Measurements from ENCODE around the gene FBXW7.

The FBXW7 gene

DNA sequence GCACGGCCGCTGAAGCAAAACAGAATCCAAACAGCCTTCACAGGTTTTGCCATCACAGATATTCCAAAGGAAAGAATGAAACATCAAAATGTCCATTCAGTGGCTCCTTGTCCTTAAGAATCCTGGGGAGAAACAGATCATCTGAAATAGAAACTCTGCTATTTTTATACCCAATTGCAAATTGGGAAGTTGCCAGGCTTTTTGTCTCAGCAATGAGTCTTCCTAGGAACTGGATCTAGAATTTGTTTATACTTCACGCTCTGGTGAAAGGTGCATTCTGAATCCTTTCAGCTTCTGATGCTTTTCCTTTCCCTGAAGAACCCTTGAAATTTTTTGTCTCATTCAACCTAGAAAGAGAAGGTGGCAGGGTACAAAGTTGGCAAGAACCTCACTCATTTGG is 218.9 kb downstream of the FBXW7 start:
- peak; percentile 87 for DNase-seq

DNA sequence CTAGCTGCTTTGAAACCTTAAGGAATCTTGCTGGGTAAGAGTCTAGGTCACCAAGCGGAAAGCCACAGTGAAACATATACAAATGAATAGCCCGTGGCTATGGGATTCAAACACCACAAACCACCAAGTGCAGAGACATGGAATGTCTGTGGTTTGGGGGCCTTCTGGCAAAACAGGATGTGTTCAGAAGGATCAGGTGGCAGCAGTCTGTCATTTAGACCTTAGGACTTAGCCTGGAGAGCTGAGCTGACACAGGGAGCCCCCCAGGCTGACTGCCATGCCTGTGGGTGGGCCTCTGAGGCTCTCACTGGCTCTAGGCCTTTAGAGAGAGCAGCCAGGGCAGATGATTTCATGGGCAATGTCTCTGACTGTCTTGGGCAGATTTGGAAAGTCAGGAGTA is 225.6 kb downstream of the FBXW7 start:
- no peak for DNase-seq

DNA sequence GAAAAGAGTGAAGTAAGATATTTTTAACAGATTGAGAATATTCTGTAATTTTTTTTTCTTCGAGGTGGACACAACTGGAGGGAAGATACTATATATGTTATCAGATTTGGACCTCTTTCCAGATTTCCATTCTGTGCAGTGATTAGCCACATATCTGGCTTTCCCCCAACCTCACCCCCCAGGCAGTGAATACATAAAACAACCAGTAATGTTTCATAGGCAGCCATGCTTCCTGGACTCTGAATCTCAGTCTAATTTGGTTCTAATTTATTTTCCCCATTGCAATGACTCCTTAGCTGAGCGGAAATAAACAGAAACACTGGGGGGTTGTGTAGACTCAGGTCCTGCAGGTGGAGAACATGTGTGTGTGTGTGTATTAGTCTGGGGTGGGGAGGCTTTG is 226.5 kb downstream of the FBXW7 start:
- DNase-seq = peak; percentile 33

DNA sequence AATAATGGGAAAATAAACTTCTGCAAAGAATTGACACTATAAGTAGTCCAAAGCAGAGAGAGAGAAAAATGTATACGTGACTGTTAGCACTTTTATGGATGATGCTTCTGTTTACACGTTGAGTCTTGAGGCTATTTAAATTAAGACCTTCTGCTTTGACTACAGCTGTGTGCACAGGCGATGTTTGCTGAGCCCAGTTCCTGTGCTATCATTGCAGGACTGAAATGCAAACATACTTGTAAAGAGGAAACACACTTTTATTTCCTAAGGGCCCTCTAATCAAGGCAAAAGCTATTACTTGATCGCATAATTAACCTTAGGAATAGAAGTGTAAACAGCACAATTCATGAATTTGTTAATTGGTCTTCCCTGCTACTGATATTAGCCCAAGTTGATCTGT is 226.9 kb downstream of the FBXW7 start:
- DNase-seq = peak; percentile 73

DNA sequence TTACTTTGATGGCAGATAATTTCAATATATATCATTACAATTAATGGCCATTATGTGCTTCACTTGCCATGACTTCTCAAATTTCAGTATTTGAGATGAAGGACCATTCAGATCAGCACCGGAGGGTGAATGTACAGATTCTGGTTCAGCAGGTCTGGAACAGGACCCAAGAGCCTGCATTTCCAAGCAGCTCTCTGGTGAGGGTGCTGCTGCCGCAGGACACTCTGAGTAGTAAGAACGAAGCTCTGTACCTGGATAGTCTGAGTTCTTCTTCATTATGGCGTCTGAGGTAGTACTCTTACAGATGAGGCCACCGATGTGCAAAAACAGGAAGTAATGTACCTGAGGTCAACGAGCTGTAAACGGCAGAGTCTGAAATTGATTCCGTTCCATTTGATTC is 228.2 kb downstream of the FBXW7 start:
- DNase-seq = peak; percentile 18

DNA sequence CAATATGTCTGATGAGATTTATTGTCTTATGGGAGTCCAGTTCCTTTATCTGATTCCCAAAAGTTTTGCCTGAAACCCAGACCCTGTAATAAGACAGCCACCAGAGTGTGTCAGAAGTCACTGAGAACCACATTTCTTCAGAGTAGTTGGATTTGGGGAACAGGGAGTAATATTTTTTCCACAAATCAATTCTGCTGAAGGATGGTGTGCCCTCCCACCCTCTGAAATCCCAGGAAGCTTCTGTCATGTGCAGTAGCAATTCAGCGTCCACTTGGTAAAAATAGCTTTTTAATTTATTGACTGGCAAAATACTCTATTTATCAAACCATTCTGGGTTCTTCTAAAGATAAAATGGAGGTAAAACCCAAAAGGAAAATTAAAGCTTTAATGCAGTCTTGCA is 229.4 kb downstream of the FBXW7 start:
- no peak for DNase-seq

DNA sequence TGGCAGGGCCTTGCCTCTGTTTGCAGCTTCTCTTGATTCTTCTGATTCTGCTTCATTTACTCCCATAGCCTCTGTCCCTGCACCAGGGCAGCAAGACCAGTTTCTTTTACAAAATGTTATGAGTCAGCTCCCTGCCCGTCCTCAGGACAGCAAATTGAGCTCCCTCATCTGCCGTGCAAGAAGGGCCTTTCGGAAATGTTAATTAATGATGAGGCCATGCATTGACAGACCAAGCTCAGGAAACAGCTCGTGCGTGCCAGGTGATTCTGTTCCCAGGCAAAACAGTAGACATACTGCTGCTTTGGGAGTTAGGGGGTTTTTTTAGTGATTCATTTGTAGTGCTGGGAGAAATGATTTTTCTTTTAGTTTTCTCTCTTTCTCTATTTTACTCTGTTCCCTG is 231.7 kb downstream of the FBXW7 start:
- no peak for DNase-seq

DNA sequence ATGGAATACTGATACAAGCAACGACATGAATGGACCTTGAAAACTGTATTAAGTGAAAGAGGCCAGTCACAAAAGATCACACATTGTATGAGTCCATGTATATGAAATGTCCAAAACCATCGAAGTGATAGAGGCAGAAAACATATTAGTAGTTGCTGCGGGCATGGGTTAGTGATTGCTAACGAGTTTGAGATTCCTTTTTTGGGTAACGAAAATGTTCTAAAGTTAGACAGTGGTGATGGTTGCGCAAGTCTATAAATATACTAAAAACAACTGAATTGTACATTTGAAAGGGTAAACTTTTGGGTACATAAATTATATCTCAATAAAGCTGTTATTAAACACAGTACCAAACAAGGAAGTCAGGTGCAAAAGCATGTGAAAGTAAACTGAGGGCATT is 234.5 kb downstream of the FBXW7 start:
- DNase-seq = no peak

DNA sequence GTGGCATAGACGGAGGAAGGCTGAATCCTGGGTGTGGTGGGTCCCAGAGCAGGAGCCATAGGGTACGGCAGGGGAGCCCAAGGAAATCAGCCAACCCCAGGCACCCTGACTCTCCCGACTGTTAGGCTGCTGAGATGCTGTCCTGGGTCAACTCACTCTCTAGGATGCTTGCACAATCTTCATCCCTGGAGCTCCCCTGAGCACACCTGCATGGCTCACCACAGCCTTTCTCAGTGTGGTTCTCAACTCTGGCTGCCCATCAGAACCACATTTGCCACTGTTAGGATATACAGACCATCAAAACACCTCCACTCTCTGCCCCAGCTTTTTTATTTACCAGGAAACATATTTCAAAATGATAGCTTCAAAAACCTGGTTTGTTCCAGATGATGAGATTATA is 236.3 kb downstream of the FBXW7 start:
- no peak for DNase-seq

DNA sequence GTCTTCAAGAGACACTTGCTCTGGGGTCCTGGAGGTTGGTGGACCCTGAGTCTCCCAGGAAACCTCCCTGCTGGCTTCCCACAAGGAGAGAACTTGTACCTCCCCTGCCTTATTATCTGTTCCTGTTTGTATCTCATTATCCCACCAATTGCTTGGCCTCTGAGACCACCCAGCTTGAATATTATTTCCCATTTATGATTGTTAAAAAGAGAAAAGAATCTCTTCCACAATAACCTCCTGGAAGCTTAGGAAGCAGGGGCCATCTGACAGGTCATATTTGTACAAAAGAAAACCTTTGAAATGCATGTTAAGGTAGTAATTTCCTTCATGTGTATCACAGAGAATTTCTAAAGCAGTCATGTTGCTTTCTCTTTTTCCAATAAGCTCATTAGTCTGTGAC is 239.5 kb downstream of the FBXW7 start:
- no peak for DNase-seq

DNA sequence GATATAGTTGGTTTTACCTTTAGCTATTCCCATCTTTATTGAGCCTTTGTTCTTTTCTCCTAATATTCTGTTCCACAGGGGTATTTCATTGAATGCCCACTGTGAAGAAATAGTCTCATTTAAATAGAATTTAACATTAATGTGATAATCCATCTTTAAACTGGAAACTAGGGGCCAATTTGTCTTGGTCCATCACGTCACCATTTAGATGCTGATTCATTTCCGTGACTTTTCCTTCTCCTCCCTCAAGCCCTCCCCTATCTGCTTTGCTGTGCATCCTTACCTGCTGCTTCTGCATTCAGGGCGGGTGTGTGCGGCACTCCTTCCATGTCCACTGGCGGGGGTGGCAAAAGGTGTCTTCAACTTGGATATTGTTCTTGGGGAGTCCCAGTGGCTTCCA is 241.1 kb downstream of the FBXW7 start:
- DNase-seq = no peak

DNA sequence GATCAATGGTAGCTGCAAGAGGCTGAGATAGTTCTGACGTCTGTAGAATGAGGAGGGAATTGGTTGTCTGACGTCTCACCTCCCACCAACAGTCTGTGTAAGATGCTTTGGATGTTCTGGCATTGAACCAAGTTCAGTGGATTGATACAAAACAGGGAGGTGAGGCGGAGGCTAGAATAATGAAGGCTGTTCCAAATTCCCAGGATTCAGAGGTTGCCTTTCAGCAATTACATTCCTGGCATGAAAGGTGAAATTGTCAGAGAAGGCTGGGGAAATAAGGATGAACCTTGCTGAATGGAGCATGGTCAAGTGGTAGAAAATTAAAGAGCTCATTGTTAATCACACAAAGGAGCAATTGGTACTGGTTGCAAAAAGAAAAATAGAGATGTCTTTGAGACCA is 241.6 kb downstream of the FBXW7 start:
- no peak for DNase-seq

DNA sequence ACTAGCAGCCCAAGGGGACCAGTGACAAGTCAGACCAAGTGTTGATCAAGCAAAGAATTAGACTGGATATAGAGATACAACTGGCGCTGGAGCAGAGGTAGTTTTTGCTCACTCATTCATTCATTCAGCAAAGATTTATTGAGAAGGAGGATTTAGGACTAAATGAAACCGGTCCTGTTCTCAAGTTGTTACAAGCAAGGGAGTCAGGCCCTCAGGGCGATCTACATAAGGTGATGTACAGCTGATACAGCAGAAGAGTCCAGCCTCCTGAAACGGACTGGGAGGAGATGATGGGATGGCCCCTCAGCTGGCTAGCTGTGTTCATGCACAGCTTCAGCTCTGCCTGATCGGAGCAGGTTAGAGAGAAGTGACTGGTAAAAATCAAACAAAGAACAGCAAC is 242.4 kb downstream of the FBXW7 start:
- no peak for DNase-seq

DNA sequence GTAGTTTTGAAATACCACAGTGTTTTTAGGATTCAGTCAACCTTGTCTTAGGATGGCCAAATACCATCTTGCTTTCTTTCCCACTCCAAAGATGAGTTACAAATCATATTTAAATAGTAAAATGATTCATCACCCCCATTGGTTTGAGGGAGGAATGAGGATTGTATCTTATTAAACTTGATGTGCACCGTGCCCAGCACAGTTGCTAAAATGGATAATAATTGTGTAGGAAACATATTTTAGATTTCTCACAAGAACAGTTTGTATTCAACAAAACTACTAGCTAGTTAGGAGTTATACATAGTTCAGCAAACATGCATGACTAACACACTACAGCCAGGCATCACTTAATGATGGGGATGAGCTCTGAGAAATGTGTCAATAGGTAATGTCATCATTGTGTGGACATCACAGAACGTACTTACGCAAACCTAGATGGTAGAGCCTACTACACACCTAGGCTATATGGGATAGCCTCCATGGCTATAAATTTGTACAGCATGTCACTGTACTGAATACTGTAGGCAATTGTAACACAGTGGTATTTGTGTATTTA is 245.4 kb downstream of the FBXW7 start:
- DNase-seq = no peak

DNA sequence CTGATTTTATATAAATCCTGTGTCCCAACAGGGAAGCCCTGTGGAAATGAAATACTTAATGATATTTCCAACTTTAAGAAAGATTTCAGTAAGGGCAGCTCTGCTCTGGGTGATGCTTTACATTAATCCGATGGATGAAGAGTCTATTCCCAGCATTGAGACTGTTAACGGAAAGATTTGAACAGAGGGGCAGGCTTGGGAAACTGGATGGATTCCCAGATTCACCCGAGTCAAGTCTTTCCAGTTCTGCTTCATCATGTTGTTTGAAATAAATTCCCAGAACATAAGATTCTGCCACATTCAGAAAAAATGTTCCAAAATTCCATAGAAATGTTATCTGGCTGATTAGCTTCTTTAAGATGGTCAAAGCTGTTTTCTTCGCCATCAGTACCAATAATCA is 246.0 kb downstream of the FBXW7 start:
- no peak for DNase-seq

DNA sequence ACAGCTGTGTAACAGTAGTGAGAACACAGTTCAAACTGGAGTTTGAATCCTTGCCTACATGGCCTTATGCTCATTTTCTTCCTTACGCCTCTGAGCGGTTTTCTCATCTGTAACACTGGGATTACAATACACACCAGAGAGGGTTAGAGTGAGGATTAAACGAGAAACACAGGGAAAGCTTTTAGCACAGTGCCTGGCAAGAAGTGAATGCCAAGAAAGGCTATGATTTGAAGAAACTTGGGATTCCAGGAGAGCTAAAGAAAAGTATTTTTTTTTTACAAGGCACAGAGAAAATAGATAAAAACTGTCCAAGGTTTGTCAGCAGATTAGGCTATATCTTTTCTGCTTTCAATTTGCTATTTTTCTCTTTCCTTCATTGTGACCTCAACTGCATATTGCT is 246.4 kb downstream of the FBXW7 start:
- no peak for DNase-seq

DNA sequence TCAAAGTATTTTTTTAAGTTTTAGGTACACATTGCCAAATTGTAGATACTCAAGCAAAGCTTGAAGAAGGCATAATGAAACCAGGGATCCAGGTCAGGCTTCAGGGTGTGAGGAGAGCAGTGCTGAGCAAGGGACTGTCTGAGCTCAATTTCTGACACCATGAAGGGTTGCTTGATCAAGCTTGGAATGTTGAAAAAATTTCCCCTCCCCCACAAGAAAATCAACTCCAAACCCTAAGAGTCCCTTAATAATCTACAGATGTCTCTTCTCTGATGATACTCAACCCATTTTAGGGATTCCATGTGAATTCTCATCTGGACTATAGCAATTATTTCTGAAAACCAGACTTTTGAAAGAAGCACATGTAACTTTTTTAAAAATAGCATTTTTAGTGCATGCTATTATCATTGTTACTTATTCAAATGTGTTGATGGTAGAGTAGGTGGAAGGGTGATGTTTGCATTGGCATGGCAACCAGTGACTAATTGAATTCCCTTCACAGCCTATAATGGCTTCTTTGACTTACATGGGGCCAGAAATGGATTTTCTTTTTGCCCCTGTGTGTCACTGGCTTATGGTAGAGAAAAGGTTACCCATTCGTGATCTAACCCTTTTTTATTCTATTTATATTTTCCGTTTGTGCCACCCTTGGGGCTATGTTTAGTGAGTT is 252.0 kb downstream of the FBXW7 start:
- DNase-seq = no peak

DNA sequence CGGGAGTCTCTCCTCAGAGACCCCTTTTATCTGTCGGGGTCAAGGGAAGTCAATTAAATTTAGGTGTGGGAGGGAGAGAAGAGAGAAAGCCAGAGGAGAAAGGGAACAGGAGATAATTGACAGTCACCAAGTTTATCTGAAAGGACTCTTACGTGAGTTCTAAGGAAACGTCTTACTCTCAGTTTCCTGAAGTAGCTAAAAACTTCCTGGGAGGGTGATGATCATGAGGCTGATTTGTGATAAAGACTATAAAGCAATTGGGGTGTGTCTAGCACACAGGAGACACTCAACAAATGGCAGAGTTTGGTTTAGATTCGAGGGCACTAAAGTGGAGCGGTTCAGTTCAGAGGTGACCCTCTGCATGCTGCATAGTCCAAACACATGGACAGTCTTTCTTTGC is 254.1 kb downstream of the FBXW7 start:
- no peak for DNase-seq

DNA sequence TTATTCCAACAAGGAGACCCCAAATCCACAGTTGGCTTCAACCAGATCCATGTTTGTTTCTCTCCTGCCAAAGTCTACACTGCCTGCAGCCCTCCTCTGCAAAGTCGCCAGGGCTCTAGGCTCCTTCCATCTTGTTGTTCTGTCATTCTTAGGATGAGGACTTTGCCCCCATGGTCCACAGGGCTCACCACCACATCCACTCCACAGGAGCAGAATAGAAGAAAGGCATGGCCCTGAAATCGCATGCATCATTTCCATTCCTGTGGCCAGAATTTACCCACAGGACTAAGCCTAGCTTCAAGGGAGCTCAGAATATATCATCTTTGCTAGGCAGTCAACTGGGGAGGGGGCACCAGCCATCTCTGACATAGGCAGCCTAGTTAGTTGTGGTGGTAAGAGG is 254.7 kb downstream of the FBXW7 start:
- no peak for DNase-seq

DNA sequence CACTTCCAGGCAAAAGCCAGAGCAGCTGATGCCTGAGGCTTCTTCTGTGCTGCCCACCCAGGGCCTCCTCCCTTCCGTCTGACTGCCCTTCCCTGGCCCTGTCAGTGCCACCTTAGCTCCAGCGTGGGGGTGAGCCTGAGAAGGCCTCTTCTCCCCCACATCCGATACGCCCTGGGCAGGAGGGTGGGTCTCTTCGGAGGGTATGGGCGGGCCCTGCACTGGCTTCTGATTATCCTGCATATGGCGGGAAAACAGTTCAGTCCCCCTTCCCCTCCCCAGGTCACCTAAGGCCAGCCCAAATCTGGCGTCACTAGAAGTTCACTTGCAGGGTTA is 256.7 kb downstream of the FBXW7 start:
- no peak for DNase-seq

DNA sequence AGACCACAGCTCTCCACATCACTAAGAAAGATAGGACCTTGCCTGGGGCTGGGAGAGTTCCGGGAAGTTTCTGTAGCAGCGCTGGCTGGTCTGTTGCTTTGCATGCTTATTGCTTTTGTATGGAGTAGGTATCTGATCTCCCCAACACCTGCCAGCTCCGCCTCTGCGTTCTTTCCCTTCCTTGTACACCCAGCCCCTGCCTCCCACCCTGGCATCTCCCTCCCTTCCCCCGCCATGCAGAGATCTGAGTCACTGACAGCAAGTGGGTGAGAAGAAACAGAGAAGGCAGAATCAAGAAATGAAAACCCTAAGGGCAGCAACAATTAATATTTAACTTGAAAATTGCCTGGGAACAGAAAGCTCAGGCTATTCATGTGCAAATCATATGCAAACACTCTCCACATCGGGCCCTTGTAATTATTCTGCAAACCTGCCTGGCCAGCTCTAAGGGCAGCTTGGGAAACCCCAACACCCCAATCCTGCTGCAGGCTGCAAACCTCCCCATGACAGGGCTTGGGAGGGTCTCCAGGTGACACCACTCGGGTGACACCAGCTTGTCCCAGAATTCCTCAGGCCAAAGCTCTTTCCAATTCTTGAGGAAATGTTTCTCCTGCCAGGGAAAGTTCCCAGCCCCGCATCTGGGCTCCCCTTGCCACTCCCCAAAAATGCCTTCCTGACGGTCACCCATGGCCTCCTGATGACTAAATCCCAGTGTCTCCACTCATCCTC is 257.2 kb downstream of the FBXW7 start:
- DNase-seq = peak; percentile 53

DNA sequence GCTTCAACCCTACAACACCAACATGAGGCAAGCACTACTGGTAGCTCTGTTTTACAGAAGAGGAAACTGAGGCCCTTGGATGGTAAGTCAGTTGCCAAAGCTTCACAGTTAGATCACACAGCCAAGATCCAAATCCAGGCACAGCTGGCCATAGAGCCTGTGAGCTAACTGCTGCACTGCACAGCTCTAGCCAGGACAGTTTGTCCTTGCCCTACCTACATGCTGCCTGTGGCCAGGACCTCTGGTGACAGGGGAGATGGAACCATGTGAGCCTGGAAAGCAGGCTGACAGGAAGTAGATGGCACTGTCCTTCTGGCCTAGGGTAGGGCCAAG is 257.8 kb downstream of the FBXW7 start:
- no peak for DNase-seq

DNA sequence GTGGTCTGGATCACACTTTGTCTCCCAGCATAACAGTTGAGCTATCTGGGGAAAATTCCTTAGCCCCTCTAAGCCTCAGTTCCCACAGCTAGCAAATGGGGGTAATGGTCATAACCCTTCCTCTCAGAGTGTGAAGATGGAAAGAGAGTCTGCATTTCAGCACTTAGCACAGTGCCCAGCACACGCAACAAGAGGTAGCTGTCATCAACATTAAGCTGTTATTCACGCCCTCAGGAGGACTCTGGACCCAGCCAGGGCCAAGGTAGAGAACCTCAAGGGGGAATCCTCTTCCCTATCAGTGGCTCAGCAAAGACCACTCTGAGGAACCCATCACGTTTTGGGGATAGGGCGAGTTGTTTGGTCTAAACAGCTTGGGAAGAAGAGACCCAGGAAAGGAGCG is 258.6 kb downstream of the FBXW7 start:
- DNase-seq = no peak

DNA sequence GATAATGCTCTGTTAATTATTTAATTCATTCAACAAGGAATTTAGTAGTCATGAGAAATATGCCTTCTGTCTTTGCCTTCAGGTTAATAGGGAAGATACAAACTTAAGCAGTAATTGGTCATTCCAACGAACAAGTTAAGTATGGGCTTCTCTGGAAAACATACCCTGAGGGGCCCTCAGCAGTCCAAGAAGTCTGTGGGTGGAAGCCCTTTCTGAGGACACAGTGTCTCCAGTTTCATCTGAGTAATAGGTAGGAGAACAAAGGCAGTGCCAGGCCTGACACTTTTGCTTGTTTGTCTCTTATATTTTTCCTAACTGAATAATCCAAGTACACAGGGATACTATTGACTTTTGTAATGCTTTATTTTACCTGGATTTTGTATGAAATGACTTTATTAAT is 262.5 kb downstream of the FBXW7 start:
- DNase-seq = no peak

Data from NCI-H345 (cell line).